HG03439 (cell line): Measurements from ENCODE around the gene SLC2A1.
A peak's percentile ranks its signal among the peaks of the same experiment; 100 is the strongest.

Experiments used
- ATAC-seq: cut with Tn5 transposase; IDR thresholded peaks from one replicate; pipeline ENCODE4 v1.9.1; 2021; ENCODE audit warnings: mild to moderate bottlenecking, moderate library complexity; ENCODE audit not compliant: unreplicated experiment

SLC2A1 gene

GRCh38 chr1:42960566-42961311, 2.1 kb upstream of the SLC2A1 start:
- ATAC-seq, result no peak

GRCh38 chr1:42960122-42960390, 1.4 kb upstream of the SLC2A1 start:
- ATAC-seq, result no peak

- ATAC-seq, result peak; percentile 48
These were observed 684 bp downstream of the SLC2A1 start for GRCh38 chr1:42957880-42958487.

GRCh38 chr1:42957229-42957879, 1.3 kb downstream of the SLC2A1 start:
- ATAC-seq, result no peak

GRCh38 chr1:42956739-42957138, 1.9 kb downstream of the SLC2A1 start:
- ATAC-seq, result no peak

- no peak for ATAC-seq
These were observed 3.2 kb downstream of the SLC2A1 start for GRCh38 chr1:42955311-42956063.

- ATAC-seq, result no peak
These were observed 5.2 kb downstream of the SLC2A1 start for GRCh38 chr1:42953182-42954180.

GRCh38 chr1:42952303-42953001, 6.2 kb downstream of the SLC2A1 start:
- no peak for ATAC-seq

GRCh38 chr1:42951588-42951987, 7.1 kb downstream of the SLC2A1 start:
- ATAC-seq, result no peak

- no peak for ATAC-seq
These were observed 8.6 kb downstream of the SLC2A1 start for GRCh38 chr1:42950116-42950481.

- no peak for ATAC-seq
These were observed 9.2 kb downstream of the SLC2A1 start for GRCh38 chr1:42949312-42950115.

GRCh38 chr1:42947965-42948732, 10.5 kb downstream of the SLC2A1 start:
- ATAC-seq, result no peak

GRCh38 chr1:42947117-42947516, 11.6 kb downstream of the SLC2A1 start:
- no peak for ATAC-seq

- ATAC-seq, result no peak
These were observed 12.4 kb downstream of the SLC2A1 start for GRCh38 chr1:42946120-42946898.

GRCh38 chr1:42945164-42945563, 13.5 kb downstream of the SLC2A1 start:
- no peak for ATAC-seq

- ATAC-seq, result no peak
These were observed 14.3 kb downstream of the SLC2A1 start for GRCh38 chr1:42944246-42944928.

GRCh38 chr1:42943728-42944127, 14.9 kb downstream of the SLC2A1 start:
- ATAC-seq, result no peak
